A549 (cell line): ENCODE measurements around the gene OR2B3.

Experiments
- CTCF ChIP-seq: fragments of >200 bp; sonication (Bioruptor Twin); formaldehyde crosslinking; IDR thresholded peaks from 3 replicates; pipeline ENCODE4 v1.5.1; 2016
- RAD21 ChIP-seq, 2 experiments: fragments of >200 bp in 1 of 2; sonication (Bioruptor Twin) in 1 of 2; formaldehyde crosslinking in 1 of 2; IDR thresholded peaks in 1 of 2; conservative IDR thresholded peaks in 1 of 2; 2 replicates in 1 of 2; 3 replicates in 1 of 2; pipeline ENCODE4 v1.6.1; 2012 to 2018; ENCODE audit warnings: inconsistent platforms in 1 of 2

GRCh38 chr6:29082457-29082856 lies 4.7 kb downstream of the OR2B3 start:
- TF ChIP-seq RAD21 (conservative IDR thresholded peaks at IDR 0.05 in 1 of 2, IDR thresholded peaks at IDR 0.05 in 1 of 2) (no peak), CTCF (no peak)
